Stimulated activated CD4-positive, alpha-beta T cell treated with anti-CD3 and anti-CD28 coated beads, Interleukin-12 subunit alpha, Interleukin-12 subunit beta, amount 100 ng/mL, for 24 hours (primary cell): Measurements from ENCODE around the gene STRAP.
"Not testable (repeated sequence)": the region's sequence is repeated elsewhere in the genome, so short reads cannot be mapped to it uniquely, and the experiment has no call there.

Source experiments
- DNase-seq, 2 experiments: peaks; one replicate each; pipeline ENCODE4 v3.0.0-alpha.2; 2020; ENCODE audit warnings: low read depth in 2 of 2

STRAP gene

DNA sequence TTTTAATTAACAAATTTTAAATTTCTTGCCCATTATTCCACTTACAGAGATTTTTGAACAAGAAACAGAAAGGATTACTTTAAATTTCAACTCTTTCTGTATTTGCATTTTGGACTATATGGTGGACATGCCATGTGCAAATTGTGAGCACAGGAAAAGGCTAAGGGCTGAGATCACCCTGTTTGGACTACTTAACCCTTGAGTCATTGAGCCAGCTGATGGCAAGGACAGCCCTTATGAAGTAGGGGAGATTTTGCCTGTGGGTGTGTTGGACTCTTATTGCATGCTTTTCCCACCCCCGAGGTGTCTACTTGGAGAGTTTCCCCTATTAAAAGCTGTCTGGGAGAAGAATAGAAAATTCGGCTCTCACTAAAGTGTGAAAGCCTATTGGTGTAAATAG, 46.2 kb downstream of the STRAP start:
- no peak for DNase-seq

GRCh38 chr12:15928870-15929571, 46.8 kb downstream of the STRAP start:
- DNase-seq, result no peak

DNA sequence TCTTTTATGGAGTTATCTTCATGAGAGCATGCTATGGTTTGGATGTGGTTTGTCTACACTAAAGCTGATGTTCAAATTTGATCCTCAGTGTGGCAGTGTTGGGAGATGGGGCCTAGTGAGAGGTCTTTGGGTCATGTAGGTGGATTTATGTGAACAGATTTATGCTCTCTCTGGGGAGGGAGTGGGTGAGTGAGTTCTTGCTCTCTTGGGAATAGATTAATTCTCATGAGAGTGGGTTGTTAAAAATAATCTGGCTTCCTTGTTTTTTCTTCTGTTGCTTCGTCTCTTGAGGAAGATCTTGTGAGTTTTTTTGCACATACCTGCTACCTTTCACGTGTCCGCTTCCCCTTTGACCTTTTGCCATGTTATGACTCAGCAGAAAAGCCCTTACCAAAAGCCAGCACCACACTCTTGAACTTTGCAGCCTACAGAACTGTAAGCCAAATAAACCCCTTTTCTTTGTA, 49.4 kb downstream of the STRAP start:
- DNase-seq, result no peak

- no peak for DNase-seq
These were observed 50.1 kb downstream of the STRAP start for GRCh38 chr12:15932327-15932726.

- DNase-seq, result no peak
These were observed 50.8 kb downstream of the STRAP start for GRCh38 chr12:15932971-15933370.

DNA sequence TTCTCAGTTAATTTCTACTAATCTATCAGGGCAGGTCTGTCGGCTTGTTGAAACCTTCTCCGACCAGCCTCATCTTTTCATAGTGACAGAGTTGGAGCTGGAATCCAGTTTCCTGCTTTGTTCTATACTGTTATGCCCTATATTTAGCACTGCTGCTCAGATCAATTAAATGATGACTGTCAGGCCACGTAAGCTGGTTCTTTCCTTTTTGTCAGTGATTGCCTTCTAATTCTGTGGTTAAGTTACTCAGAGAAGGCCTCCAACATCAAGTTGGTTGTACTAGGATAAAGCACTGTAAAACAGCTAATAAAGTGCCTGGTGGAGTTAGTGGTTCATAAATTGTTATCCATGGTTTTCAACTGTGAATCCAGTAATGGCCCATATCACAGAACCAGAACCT, 51.6 kb downstream of the STRAP start:
- DNase-seq, result no peak

- DNase-seq, result no peak
These were observed 54.6 kb downstream of the STRAP start for GRCh38 chr12:15936751-15937150.

DNA sequence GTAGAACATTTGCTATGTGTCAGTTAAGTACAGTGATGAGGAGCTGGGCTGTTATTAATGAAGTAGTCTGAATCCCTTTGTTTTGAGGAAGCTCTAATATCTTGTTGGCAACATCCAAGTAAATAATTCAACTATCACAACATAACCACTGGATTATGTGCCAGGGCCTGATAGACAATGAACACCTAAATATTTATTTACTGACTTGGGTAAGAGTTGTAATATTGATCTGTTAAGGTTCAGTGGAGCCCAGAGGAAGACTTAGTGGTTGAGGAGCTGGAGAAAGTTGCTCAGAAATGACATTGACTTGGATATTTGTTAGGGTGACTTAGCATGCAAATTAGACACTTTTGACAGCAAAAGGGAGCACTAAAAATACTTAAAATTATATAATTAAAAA, 55.7 kb downstream of the STRAP start:
- no peak for DNase-seq

- DNase-seq, result no peak
These were observed 56.9 kb downstream of the STRAP start for GRCh38 chr12:15939111-15939510.

DNA sequence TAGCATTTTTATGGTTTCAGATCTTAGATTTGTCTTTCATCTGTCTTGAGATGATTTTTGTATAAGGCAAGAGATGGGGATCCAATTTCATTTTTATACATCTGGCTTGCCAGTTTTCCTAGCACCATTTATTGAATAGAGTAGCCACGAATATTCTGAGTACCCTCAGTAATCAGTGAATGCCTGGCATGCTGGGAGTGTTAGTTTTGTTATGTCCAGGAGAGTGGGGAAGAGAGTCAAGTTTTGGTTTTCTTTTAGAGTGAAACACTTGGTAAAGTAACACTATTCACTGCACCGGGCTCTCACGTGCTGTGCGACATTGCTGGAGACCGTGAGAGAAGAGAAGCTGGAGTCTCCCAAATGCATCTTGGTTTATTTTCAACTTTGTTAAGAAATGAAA, 60.3 kb downstream of the STRAP start:
- DNase-seq, result no peak

DNA sequence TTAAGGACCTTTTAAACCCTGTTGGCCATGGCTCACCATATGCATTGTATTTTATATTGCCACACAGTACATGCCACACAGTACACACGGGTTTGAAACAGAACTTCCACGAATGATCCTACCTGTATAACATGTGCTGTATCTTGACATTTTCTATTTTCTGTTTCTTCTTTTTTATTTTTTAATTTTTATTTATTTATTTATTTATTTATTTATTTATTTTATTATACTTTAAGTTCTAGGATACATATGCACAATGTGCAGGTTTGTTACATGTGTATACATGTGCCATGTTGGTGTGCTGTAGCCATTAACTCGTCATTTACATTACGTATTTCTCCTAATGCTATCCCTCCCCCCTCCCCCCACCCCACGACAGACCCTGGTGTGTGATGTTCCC, 61.3 kb downstream of the STRAP start:
- DNase-seq, result not testable (repeated sequence)

- DNase-seq, result not testable (repeated sequence)
These were observed 66.3 kb downstream of the STRAP start for GRCh38 chr12:15948461-15948860.
